HepG2 (cell line): ENCODE data around the gene PDGFA. TPM values are rescaled to one million over a fixed set of nuclear protein-coding genes. Genes with fewer than 3 reads are reported as not detected.

Experiments
- ATF7 ChIP-seq, 2 experiments: fragments of 450-650 bp in 1 of 2; sonication (generic) in 1 of 2; formaldehyde crosslinking in 1 of 2; IDR thresholded peaks; 2 replicates each; pipeline versions ENCODE4 v1.4.0 to v1.6.1; 2016 to 2020; ENCODE audit warnings: antibody characterized with exemption in 1 of 2, mild to moderate bottlenecking in 1 of 2, missing genetic modification reagents in 1 of 2
- CCDC6 ChIP-seq: sonication (generic); formaldehyde crosslinking; IDR thresholded peaks from 2 replicates; pipeline ENCODE4 v1.8.1; 2022; ENCODE audit warnings: mild to moderate bottlenecking, missing genetic modification reagents, moderate library complexity
- FOSL2 ChIP-seq: sonication (generic); formaldehyde crosslinking; IDR thresholded peaks from 2 replicates; pipeline ENCODE4 v1.4.0; 2020; ENCODE audit warnings: missing genetic modification reagents
- GATAD2A ChIP-seq: IDR thresholded peaks from 2 replicates; pipeline ENCODE4 v1.6.1; 2016
- HOMEZ ChIP-seq: IDR thresholded peaks from 2 replicates; pipeline ENCODE4 v1.6.1; 2016; ENCODE audit warnings: low read depth
- KDM6A ChIP-seq: IDR thresholded peaks from 2 replicates; pipeline ENCODE4 v1.6.1; 2016; ENCODE audit warnings: low read depth
- PLSCR1 ChIP-seq: sonication (generic); formaldehyde crosslinking; IDR thresholded peaks from 2 replicates; pipeline ENCODE4 v1.5.0; 2020; ENCODE audit warnings: missing genetic modification reagents, mild to moderate bottlenecking, borderline replicate concordance
- PPARG ChIP-seq: conservative IDR thresholded peaks from 2 replicates; pipeline ENCODE4 v1.6.1; 2016; ENCODE audit warnings: missing biosample characterization, missing genetic modification reagents
- TBX3 ChIP-seq: fragments of 450-650 bp; IDR thresholded peaks from 2 replicates; pipeline ENCODE4 v1.6.1; 2017; ENCODE audit warnings: antibody characterized with exemption, mild to moderate bottlenecking, inconsistent platforms, borderline replicate concordance
- YY1 ChIP-seq: IDR thresholded peaks from 2 replicates; pipeline ENCODE4 v1.6.1; 2011; ENCODE audit warnings: low read length, low read depth, moderate library complexity, mild to moderate bottlenecking; ENCODE audit not compliant: insufficient read depth, insufficient replicate concordance
- ZBED4 ChIP-seq: sonication (generic); formaldehyde crosslinking; IDR thresholded peaks from 2 replicates; pipeline ENCODE4 v1.4.0; 2020; ENCODE audit warnings: missing genetic modification reagents, borderline replicate concordance
- ZMYM3 ChIP-seq: sonication (generic); formaldehyde crosslinking; IDR thresholded peaks from 2 replicates; pipeline ENCODE4 v1.5.1; 2020; ENCODE audit warnings: mild to moderate bottlenecking, missing genetic modification reagents
- ZNF562 ChIP-seq: sonication (generic); formaldehyde crosslinking; IDR thresholded peaks from 2 replicates; pipeline ENCODE4 v1.8.0; 2022; ENCODE audit warnings: missing genetic modification reagents, borderline replicate concordance
- ZNF609 ChIP-seq: sonication (generic); formaldehyde crosslinking; IDR thresholded peaks from 2 replicates; pipeline ENCODE4 v1.4.0; 2020; ENCODE audit warnings: mild to moderate bottlenecking, missing genetic modification reagents, borderline replicate concordance
- ZNF770 ChIP-seq: sonication (generic); formaldehyde crosslinking; IDR thresholded peaks from 2 replicates; pipeline ENCODE4 v1.5.0; 2020; ENCODE audit warnings: mild to moderate bottlenecking, missing genetic modification reagents
- polyA plus RNA-seq, 8 experiments: library from polyadenylated mRNA; depleted of rRNA in 3 of 8; stranded (reverse) in 7 of 8; unstranded in 1 of 8; fragments of >200 nt; fragmentation: Illumina TruSeq in 4 of 8; extraction: Trizol in 4 of 8; gene quantifications; 2 replicates each; pipeline versions ENCODE4 v1.2.1 to v1.2.3, GENCODE V29; 2011 to 2016; ENCODE audit warnings: low read depth in 4 of 8, missing spikeins in 1 of 8, mixed read lengths in 1 of 8; ENCODE audit not compliant: insufficient read depth in 1 of 8
- total RNA-seq, 5 experiments: library from RNA; depleted of rRNA; stranded (reverse); fragments of >200 nt; fragmentation: Illumina TruSeq; extraction: Trizol; gene quantifications; 2 replicates each; pipeline ENCODE4 v1.2.3, GENCODE V29; 2016; ENCODE audit warnings: low read depth in 1 of 5

The PDGFA gene
- total and polyA plus RNA-seq, 2 of the 13 experiments (the other 11 are each of a cell fraction or from before 2014, with no cell fraction given) = 1.5 to 3.4 TPM

- no peak for TF ChIP-seq ZBED4
- peak; percentile 93 for TF ChIP-seq CCDC6 (CRISPR knock-in tag)
- TF ChIP-seq ZMYM3 (CRISPR knock-in tag) = peak; percentile 62; the same call in 1 of the 2 replicates
- TF ChIP-seq ZNF609 (CRISPR knock-in tag) = peak; percentile 97
- no peak for TF ChIP-seq ATF7 (IDR thresholded peaks at IDR 0.05)
- peak; percentile 81; the same call in 1 of the 2 replicates for TF ChIP-seq ATF7 (CRISPR knock-in tag; IDR thresholded peaks at IDR 0.05)
- TF ChIP-seq KDM6A = peak; percentile 69
- no peak for TF ChIP-seq ZNF562 (CRISPR knock-in tag)
- no peak for TF ChIP-seq PLSCR1
- TF ChIP-seq PPARG (CRISPR knock-in tag) = peak; percentile 81; the same call in 1 of the 2 replicates
- TF ChIP-seq HOMEZ (CRISPR knock-in tag) = peak; percentile 72; the same call in 1 of the 2 replicates
- peak; percentile 60; the same call in 1 of the 2 replicates for TF ChIP-seq ZNF770 (CRISPR knock-in tag)
- peak; percentile 85 for TF ChIP-seq GATAD2A (CRISPR knock-in tag)
- TF ChIP-seq YY1 = peak; percentile 27
- peak; percentile 83 for TF ChIP-seq FOSL2 (CRISPR knock-in tag)
- peak; percentile 91 for TF ChIP-seq TBX3
Measured at GRCh38 chr7:503575-504111, 16.0 kb downstream of the PDGFA start (continued).
